NB4 (cell line): ENCODE data around the gene KCNAB2.
"Not testable (repeated sequence)": the region's sequence is repeated elsewhere in the genome, so short reads cannot be mapped to it uniquely, and the experiment has no call there.

Source experiments
- DNase-seq: peaks from one replicate; pipeline ENCODE4 v3.0.0; 2010; ENCODE audit warnings: low read depth
- H3K4me3 ChIP-seq: one replicate; pipeline ENCODE4 v1.5.1; 2011; ENCODE audit warnings: mild to moderate bottlenecking, low read depth, low read length, moderate library complexity
- CTCF ChIP-seq: IDR thresholded peaks from one replicate; pipeline ENCODE4 v1.5.1; 2012; ENCODE audit warnings: low read depth, low read length
- MYC ChIP-seq: IDR thresholded peaks from 2 replicates; pipeline ENCODE4 v1.6.1; 2011; ENCODE audit warnings: low read depth, low read length
- POLR2A ChIP-seq: IDR thresholded peaks from 2 replicates; pipeline ENCODE4 v1.6.1; 2011; ENCODE audit warnings: mild to moderate bottlenecking; ENCODE audit not compliant: insufficient read length; ENCODE audit errors: extremely low read depth
- TF ChIP-seq, protein P1 (sequence below): IDR thresholded peaks from 2 replicates; pipeline ENCODE4 v1.6.1; 2011; ENCODE audit warnings: low read depth, low read length

KCNAB2 gene

DNA sequence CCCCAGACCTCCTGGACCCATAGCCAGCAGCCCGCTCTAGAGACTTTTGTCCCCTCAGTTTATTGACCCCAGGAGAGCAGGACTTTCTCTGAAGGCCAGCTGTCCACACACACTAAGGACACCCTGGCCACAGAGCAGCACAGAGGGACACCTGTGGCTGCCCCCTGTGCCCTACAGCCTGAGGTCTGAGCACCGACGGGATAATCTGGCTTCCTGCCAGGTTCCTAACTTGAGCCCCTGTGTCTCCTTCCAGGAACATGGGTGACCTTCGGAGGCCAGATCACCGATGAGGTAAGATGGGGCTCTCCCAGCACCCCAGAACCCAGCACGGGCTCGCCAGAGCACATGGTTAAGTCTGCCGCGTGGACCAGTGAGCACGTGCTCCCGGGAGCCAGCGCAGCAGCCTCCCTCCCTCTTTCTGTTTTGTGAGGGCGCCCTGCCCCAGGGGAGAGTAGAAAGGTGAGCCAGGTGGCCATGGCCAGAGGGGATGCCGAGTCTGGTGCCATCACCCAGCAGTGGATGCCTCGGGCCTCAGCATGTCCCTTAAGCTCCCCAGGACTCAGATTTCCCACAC lies 27.9 kb downstream of the KCNAB2 start:
- no peak overlapping the region for H3K4me3 ChIP-seq
- no peak for DNase-seq
- TF ChIP-seq, protein P1, sequence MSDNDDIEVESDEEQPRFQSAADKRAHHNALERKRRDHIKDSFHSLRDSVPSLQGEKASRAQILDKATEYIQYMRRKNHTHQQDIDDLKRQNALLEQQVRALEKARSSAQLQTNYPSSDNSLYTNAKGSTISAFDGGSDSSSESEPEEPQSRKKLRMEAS = no peak
- TF ChIP-seq MYC = no peak

- TF ChIP-seq POLR2A = no peak
- no peak for TF ChIP-seq CTCF
- TF ChIP-seq, protein P1 = no peak
- no peak for TF ChIP-seq MYC
- no peak overlapping the region for H3K4me3 ChIP-seq
- no peak for DNase-seq
Observed at GRCh38 chr1:6074192-6074901, 28.7 kb downstream of the KCNAB2 start.

GRCh38 chr1:6075748-6076147 lies 30.1 kb downstream of the KCNAB2 start:
- TF ChIP-seq MYC (no peak), POLR2A (no peak), CTCF (no peak)
- TF ChIP-seq, protein P1 = no peak
- H3K4me3 ChIP-seq = no peak overlapping the region
- DNase-seq = peak; percentile 49

DNA sequence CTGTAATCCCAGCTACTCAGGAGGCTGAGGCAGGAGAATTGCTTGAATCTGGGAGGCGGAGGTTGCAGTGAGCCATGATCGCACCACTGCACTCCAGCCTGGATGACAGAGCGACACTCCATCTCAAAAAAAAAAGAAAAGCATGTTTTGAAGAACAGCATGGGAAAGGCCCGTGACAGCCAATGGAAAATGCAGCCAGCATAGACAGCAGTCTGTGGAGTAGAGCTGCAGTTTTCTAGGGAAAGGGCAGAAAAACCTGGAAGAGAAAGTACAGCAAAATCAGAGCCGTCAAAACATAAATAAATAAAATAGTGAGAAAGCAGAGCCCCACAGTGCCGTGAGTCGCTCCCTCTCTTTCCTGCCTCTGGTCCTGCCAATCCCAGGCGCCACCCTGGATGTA lies 31.4 kb downstream of the KCNAB2 start:
- H3K4me3 ChIP-seq, DNase-seq: not testable (repeated sequence)

- no peak for TF ChIP-seq POLR2A
- TF ChIP-seq, protein P1 = no peak
- no peak for DNase-seq
- no peak overlapping the region for H3K4me3 ChIP-seq
Observed at GRCh38 chr1:6077506-6077905, 31.8 kb downstream of the KCNAB2 start.

DNA sequence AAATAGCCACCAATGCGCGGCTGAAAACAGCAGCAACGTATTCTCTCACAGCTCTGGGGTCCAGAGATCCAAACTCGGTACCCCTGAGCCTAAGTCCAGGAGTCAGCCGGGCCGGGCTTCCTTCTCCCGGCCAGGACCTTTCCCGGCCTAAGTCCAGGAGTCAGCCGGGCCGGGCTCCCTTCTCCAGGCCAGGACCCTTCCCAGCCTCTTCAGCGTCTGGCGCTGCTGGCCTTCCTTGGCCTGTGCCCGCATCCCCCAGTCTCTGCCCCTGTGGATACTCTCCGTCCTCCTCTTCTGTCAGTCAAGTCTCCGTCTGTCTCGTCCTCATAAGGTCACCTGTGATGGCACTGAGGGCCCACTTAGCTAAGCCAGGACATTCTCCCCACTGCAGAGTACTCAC lies 32.2 kb downstream of the KCNAB2 start:
- TF ChIP-seq, protein P1 = no peak
- TF ChIP-seq POLR2A (no peak), CTCF (no peak), MYC (no peak)
- DNase-seq = no peak
- H3K4me3 ChIP-seq = no peak overlapping the region

GRCh38 chr1:6080469-6080868 lies 34.8 kb downstream of the KCNAB2 start:
- no peak overlapping the region for H3K4me3 ChIP-seq
- TF ChIP-seq, protein P1 = no peak
- TF ChIP-seq POLR2A (no peak), CTCF (no peak), MYC (no peak)
- no peak for DNase-seq
